GM10266 (cell line): Measurements from ENCODE around the gene RHOBTB3.
"Not testable (repeated sequence)": the region's sequence is repeated elsewhere in the genome, so short reads cannot be mapped to it uniquely, and the experiment has no call there.

ENCODE experiments used
- DNase-seq: peaks from one replicate; pipeline ENCODE4 v3.0.0; 2012; ENCODE audit errors: extremely low spot score
- TF ChIP-seq, protein P1 (sequence below): IDR thresholded peaks from 2 replicates; pipeline ENCODE4 v1.5.1; 2012; ENCODE audit warnings: mild to moderate bottlenecking, low read depth; ENCODE audit not compliant: control insufficient read depth, insufficient read depth; ENCODE audit errors: missing control alignments

Gene RHOBTB3

GRCh38 chr5:95830226-95830625 lies 99.1 kb downstream of the RHOBTB3 start:
- DNase-seq = no peak

GRCh38 chr5:95832664-95833063 lies 101.5 kb downstream of the RHOBTB3 start:
- TF ChIP-seq, protein P1, sequence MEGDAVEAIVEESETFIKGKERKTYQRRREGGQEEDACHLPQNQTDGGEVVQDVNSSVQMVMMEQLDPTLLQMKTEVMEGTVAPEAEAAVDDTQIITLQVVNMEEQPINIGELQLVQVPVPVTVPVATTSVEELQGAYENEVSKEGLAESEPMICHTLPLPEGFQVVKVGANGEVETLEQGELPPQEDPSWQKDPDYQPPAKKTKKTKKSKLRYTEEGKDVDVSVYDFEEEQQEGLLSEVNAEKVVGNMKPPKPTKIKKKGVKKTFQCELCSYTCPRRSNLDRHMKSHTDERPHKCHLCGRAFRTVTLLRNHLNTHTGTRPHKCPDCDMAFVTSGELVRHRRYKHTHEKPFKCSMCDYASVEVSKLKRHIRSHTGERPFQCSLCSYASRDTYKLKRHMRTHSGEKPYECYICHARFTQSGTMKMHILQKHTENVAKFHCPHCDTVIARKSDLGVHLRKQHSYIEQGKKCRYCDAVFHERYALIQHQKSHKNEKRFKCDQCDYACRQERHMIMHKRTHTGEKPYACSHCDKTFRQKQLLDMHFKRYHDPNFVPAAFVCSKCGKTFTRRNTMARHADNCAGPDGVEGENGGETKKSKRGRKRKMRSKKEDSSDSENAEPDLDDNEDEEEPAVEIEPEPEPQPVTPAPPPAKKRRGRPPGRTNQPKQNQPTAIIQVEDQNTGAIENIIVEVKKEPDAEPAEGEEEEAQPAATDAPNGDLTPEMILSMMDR = no peak
- DNase-seq = no peak

More at GRCh38 chr5:95830226-95830625, 99.1 kb downstream of the RHOBTB3 start:
- TF ChIP-seq, protein P1 = no peak

- no peak for DNase-seq
- TF ChIP-seq, protein P1 = no peak
Observed at GRCh38 chr5:95835682-95836385, 104.7 kb downstream of the RHOBTB3 start.

DNA sequence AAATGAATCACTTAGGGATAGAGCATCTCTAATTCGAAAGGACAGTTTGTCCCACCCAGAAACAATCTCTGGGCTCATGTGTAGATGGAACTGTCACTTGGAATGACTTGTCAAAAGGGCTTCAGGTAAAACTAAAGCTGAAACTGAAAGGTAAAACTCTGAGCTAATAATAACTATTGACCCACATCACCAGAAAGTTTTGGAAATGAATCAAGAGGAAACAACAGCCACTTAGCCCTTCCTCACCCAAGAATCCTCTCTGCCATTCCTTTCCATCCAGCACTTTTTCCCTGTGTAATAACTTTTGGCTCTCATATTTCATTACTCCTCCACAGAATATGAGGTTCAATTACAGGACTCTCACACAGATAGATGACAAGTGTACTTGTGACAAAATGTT lies 105.4 kb downstream of the RHOBTB3 start:
- DNase-seq = no peak
- TF ChIP-seq, protein P1 = no peak

DNA sequence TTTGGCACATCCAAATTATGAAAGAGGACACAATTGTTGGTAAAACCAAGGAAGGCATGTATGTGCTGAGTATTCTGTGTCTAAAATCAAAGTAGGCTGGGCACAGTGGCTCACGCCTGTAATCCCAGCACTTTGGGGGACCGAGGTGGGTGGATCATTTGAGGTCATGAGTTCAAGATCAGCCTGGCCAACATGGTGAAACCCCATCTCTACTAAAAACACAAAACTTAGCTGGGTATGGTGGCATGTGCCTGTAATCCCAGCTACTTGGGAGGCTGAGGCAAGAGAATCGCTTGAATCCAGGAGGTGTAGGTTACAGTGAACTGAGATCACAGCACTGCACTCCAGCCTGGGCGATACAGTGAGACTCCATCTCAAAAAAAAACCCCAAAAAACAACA lies 105.8 kb downstream of the RHOBTB3 start:
- not testable (repeated sequence) for DNase-seq

DNA sequence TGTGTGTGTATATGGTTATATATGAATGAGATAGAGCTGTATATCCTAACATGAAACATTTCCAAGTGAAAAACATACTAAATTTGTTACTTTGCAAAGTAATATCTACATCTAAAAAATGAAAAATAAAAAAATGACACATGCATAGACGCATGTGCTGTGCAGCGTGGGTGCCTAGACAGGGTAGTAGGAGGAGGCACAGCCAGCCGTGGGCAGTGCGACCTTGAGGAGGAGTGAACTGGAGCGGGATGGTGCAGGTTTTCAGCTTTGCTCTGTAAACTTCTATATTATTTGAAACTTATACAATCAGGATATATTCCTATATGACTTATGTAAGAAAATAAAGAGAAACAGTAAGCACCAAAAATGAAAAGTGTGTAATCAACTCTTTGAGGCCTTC lies 106.4 kb downstream of the RHOBTB3 start:
- TF ChIP-seq, protein P1 = no peak
- DNase-seq = no peak

- TF ChIP-seq, protein P1 = no peak
- no peak for DNase-seq
Observed at GRCh38 chr5:95838001-95838520, 106.9 kb downstream of the RHOBTB3 start.
